HG02623 (cell line): ENCODE measurements around the gene NFKBIB.
"Not testable (repeated sequence)": the region's sequence is repeated elsewhere in the genome, so short reads cannot be mapped to it uniquely, and the experiment has no call there.

ENCODE experiments used
- ATAC-seq: cut with Tn5 transposase; IDR thresholded peaks from one replicate; pipeline ENCODE4 v1.9.1; 2021; ENCODE audit warnings: moderate library complexity; ENCODE audit not compliant: unreplicated experiment

Gene NFKBIB

GRCh38 chr19:38873400-38873799, 26.4 kb upstream of the NFKBIB start:
- not testable (repeated sequence) for ATAC-seq

- no peak for ATAC-seq
These were observed 23.9 kb upstream of the NFKBIB start for GRCh38 chr19:38875656-38876395.

GRCh38 chr19:38877781-38878574, 21.8 kb upstream of the NFKBIB start, which contains the start of gene RINL:
Gene RINL, minus strand, starts transcription at chr19:38878275. Its CDS starts 1,533 bp downstream, at chr19:38876742.
- no peak for ATAC-seq

GRCh38 chr19:38878575-38879399, 21.0 kb upstream of the NFKBIB start:
- no peak for ATAC-seq

GRCh38 chr19:38879400-38879751, 20.4 kb upstream of the NFKBIB start:
- no peak for ATAC-seq

GRCh38 chr19:38880076-38880881, 19.5 kb upstream of the NFKBIB start:
- ATAC-seq: no peak

- no peak for ATAC-seq
These were observed 18.7 kb upstream of the NFKBIB start for GRCh38 chr19:38880882-38881609.

GRCh38 chr19:38883286-38883685, 16.5 kb upstream of the NFKBIB start:
- ATAC-seq: no peak

GRCh38 chr19:38884691-38885090, 15.1 kb upstream of the NFKBIB start:
- ATAC-seq: not testable (repeated sequence)

GRCh38 chr19:38888876-38889275, 10.9 kb upstream of the NFKBIB start:
- no peak for ATAC-seq

GRCh38 chr19:38889803-38890202, 10.0 kb upstream of the NFKBIB start:
- ATAC-seq: no peak

GRCh38 chr19:38890686-38891085, 9.1 kb upstream of the NFKBIB start:
- no peak for ATAC-seq

- no peak for ATAC-seq
These were observed 8.0 kb upstream of the NFKBIB start for GRCh38 chr19:38891771-38892170.

GRCh38 chr19:38892841-38893240, 6.9 kb upstream of the NFKBIB start:
- ATAC-seq: no peak

- ATAC-seq: no peak
These were observed 6.4 kb upstream of the NFKBIB start for GRCh38 chr19:38893341-38893771.

- ATAC-seq: no peak
These were observed 4.8 kb upstream of the NFKBIB start for GRCh38 chr19:38894968-38895367.

GRCh38 chr19:38898788-38899446, 852 bp upstream of the NFKBIB start:
- no peak for ATAC-seq

GRCh38 chr19:38900202-38900629, 447 bp downstream of the NFKBIB start:
- ATAC-seq: no peak

- ATAC-seq: no peak
These were observed 998 bp downstream of the NFKBIB start for GRCh38 chr19:38900743-38901190.
